Measurements from ENCODE around the gene NLRP10. TPM values are rescaled to one million over a fixed set of nuclear protein-coding genes. Genes with fewer than 3 reads are reported as not detected.

Gene NLRP10
- total RNA-seq, 4 donors from 2014 or later = not detected

DNA sequence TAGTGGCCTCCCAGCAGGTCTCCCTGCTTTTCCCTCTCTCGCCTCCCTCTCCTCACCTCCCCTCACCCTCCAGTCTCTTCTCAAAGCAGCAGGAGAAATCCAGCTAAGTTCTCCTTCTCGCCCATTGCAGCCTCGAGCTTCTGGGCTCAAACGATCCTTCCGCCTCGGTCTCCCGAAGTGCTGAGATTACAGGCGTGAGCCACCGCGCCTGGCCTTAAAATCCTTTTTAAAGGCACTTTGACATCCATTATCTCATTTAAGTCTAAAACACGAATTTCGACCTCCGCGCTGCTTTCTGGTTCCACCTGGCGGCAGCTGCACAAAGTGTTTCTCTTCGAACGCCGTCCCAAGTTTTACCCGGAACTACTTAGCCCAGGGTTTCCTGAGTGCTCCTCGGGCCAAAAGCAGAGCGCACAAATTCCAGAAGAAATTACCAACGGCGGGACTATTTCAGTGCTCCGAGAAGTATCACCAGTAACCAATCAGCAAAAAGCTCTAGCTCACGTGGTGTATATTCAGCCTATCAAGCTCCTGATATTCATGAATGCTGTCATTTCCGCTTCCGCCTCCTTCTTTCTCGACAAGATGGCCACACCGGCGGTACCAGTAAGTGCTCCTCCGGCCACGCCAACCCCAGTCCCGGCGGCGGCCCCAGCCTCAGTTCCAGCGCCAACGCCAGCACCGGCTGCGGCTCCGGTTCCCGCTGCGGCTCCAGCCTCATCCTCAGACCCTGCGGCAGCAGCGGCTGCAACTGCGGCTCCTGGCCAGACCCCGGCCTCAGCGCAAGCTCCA, 21.7 kb upstream of the NLRP10 start, which contains the start of gene EIF3F:
Gene EIF3F, plus strand, starts transcription at position 570 of the 792 bp plus-strand sequence. Its CDS starts 16 bp downstream, at position 586.
- 1% methylated on average over 19 to 24 of the region's 47 CpGs for WGBS, 2 donors
- H3K36me3 ChIP-seq = peaks cover 0 to 29% (median 0%) of the 10 kb centered on the region in 3 donors
- H3K9me3 ChIP-seq = no peaks in the 10 kb centered on the region
- intact Hi-C loops (cut with DNase I) = no loop called here
- peak within 1 kb of the TSS; percentile 79 to 85 (median 82) for H3K27ac ChIP-seq
- peak in 2 of 4 donors; percentile 10 to 43 for TF ChIP-seq POLR2A (IDR thresholded peaks at IDR 0.05)
- TF ChIP-seq, protein P1, sequence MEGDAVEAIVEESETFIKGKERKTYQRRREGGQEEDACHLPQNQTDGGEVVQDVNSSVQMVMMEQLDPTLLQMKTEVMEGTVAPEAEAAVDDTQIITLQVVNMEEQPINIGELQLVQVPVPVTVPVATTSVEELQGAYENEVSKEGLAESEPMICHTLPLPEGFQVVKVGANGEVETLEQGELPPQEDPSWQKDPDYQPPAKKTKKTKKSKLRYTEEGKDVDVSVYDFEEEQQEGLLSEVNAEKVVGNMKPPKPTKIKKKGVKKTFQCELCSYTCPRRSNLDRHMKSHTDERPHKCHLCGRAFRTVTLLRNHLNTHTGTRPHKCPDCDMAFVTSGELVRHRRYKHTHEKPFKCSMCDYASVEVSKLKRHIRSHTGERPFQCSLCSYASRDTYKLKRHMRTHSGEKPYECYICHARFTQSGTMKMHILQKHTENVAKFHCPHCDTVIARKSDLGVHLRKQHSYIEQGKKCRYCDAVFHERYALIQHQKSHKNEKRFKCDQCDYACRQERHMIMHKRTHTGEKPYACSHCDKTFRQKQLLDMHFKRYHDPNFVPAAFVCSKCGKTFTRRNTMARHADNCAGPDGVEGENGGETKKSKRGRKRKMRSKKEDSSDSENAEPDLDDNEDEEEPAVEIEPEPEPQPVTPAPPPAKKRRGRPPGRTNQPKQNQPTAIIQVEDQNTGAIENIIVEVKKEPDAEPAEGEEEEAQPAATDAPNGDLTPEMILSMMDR (IDR thresholded peaks at IDR 0.05) = peak; percentile 84 to 95 (median 92)
- DNase-seq = peak; percentile 81
- H3K27me3 ChIP-seq = no peaks in the 10 kb centered on the region
- peak within 1 kb of the TSS; percentile 71 to 84 (median 78) for H3K4me3 ChIP-seq
- H3K4me1 ChIP-seq = peaks cover 7 to 33% (median 17%) of the 10 kb centered on the region in 3 donors

DNA sequence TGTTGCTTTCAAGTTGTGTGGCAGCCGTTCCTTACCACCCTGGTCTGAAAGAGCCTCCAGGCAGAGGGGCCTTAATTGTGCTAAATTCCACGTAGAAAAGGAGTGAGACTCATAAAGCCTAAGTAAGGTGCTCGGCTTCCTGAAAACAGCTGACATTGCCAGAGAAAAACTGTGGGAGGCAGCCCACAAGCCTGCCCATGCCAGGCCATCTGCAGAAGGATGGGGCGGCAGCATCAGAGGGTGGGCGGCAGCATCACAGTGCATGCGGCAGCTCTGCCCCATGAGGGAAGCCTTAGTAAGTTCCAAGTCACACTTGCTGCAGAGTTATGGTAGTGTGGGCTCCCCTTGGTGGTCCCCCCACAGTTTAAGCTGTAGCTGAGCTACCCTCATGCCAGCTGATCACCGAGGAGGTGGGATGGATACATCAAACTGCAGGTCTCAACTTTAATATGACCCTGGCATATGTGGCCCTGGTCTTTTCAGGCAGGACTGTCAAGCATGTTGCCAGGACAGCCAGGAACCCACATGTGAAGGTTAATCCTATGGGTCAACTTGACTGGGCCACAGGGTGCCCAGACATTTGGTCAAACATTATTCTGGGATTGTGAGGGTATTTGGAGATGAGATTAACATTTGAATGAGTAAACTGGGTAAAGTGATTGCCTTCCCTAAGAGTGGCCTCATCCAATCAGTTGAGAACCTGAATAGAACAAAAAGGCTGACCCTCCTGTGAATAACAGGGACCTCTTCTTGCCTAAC, 18.8 kb upstream of the NLRP10 start:
- intact Hi-C loops (cut with DNase I) = loop anchor here (5.0 kb wide), 1 partner anchor 92 kb away; no protein-coding TSS in a partner anchor
- Histone ChIP-seq H3K27me3 (no peaks in the 10 kb centered on the region), H3K36me3 (peaks cover 0 to 4% (median 0%) of the 10 kb centered on the region in 3 donors), H3K4me3 (no peak overlapping the region), H3K27ac (no peak overlapping the region), H3K9me3 (no peaks in the 10 kb centered on the region), H3K4me1 (peaks cover 7 to 22% (median 13%) of the 10 kb centered on the region in 3 donors)
- 54 to 68% methylated on average over 5 of the region's 7 CpGs for WGBS, 2 donors
- no peak for DNase-seq
- TF ChIP-seq POLR2A (IDR thresholded peaks at IDR 0.05) = no peak
- TF ChIP-seq, protein P1 (IDR thresholded peaks at IDR 0.05) = no peak

DNA sequence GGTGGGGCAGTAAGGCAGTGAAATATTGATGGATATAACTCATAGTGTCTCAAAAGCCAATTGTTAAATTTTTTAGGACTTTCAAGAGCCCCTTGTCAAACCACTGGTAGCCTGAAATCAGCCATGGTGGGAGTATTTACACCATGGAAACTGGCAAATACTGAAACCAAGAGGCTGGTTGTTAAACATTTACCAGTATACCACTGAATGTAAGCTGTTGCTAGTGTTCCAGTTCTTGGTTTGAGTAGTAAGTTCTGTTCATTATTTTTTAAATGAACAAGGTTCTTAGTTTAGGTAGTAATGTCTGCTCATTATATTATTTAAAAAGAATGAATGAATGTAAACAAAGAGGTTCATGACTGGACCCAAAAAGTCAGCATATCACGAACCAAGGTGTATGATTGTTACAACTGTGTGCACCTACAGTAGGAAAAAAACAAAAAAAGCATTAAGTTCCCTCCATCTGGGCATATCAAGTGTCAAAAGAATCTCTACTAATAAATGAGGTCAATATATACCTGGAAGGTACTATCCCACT, 17.4 kb upstream of the NLRP10 start:
- 63 to 80% methylated on average over 1 of the region's 1 CpG for WGBS, 2 donors
- Histone ChIP-seq H3K27me3 (no peaks in the 10 kb centered on the region), H3K9me3 (no peaks in the 10 kb centered on the region), H3K4me1 (peaks cover 0 to 8% (median 0%) of the 10 kb centered on the region in 3 donors), H3K27ac (no peak overlapping the region), H3K36me3 (no peaks in the 10 kb centered on the region), H3K4me3 (no peak overlapping the region)
- DNase-seq = no peak
- no peak for TF ChIP-seq POLR2A (IDR thresholded peaks at IDR 0.05)
- TF ChIP-seq, protein P1 (IDR thresholded peaks at IDR 0.05) = no peak
- intact Hi-C loops (cut with DNase I) = loop anchor here (5.0 kb wide), 1 partner anchor 90 kb away; no protein-coding TSS in a partner anchor

DNA sequence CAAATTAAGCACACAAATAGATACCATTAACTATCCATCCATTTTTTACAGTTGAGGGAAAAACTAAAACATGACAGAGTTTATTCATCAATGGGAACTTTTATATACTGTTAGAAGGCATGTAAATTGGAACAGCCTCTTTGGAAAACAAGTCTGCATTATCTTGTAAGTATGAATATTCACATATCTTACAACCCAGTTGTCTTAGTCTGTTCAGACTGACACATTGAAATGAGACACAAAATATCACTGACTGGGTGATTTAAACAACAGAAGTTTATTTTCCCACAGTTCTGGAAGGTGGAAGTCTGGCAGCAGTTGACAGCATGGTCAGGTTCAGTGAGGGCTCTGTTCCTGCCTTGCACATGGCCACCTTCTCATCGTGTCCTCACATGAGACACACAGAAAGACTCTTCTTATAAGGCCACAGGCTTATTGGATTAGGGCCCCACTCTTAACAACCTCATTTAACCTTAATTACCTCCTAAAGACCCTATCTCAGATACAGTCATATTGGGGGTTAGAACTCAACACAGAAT, 16.4 kb upstream of the NLRP10 start:
- H3K4me1 ChIP-seq = peaks cover 0 to 6% (median 0%) of the 10 kb centered on the region in 3 donors
- no peak for TF ChIP-seq POLR2A (IDR thresholded peaks at IDR 0.05)
- TF ChIP-seq, protein P1 (IDR thresholded peaks at IDR 0.05) = no peak
- no peak overlapping the region for H3K4me3 ChIP-seq
- no peak overlapping the region for H3K27ac ChIP-seq
- no peaks in the 10 kb centered on the region for H3K9me3 ChIP-seq
- H3K36me3 ChIP-seq = no peaks in the 10 kb centered on the region
- no peaks in the 10 kb centered on the region for H3K27me3 ChIP-seq
- no peak for DNase-seq
- intact Hi-C loops (cut with DNase I) = loop anchor here (5.0 kb wide), 1 partner anchor 89 kb away; no protein-coding TSS in a partner anchor
- WGBS, 2 donors = 60% methylated on average over 1 of the region's 1 CpG; no CpG with 5 or more reads in 1 of the 2 donors

All from esophagus squamous epithelium (tissue), 5 donors.